Activated CD4-positive, alpha-beta T cell treated with anti-CD3 and anti-CD28 coated beads, Interleukin-2, amount 50 U/mL, for 4 hours (primary cell): ENCODE measurements around the gene CHMP4A.
A peak's percentile ranks its signal among the peaks of the same experiment; 100 is the strongest.

ENCODE experiments used
- DNase-seq, 2 experiments: peaks; one replicate each; pipeline ENCODE4 v3.0.0-alpha.2; 2020

The CHMP4A gene

GRCh38 chr14:24194873-24195185 lies 18.5 kb downstream of the CHMP4A start:
- no peak for DNase-seq

GRCh38 chr14:24194186-24194872 lies 19.0 kb downstream of the CHMP4A start:
- DNase-seq, result no peak

- no peak for DNase-seq
Observed at GRCh38 chr14:24192933-24193332, 20.4 kb downstream of the CHMP4A start.

- no peak for DNase-seq
Observed at GRCh38 chr14:24190416-24190815, 22.9 kb downstream of the CHMP4A start.

- no peak for DNase-seq
Observed at GRCh38 chr14:24189460-24189859, 23.8 kb downstream of the CHMP4A start.

GRCh38 chr14:24189059-24189375 lies 24.3 kb downstream of the CHMP4A start:
- no peak for DNase-seq

GRCh38 chr14:24188251-24189058 lies 24.8 kb downstream of the CHMP4A start, which contains the start of gene IPO4:
Gene IPO4, minus strand, starts transcription at chr14:24188816. Its CDS starts 29 bp downstream, at chr14:24188787.
- peak; percentile 94 to 95 for DNase-seq

- no peak for DNase-seq
Observed at GRCh38 chr14:24187539-24187915, 25.8 kb downstream of the CHMP4A start.

GRCh38 chr14:24186831-24187538 lies 26.3 kb downstream of the CHMP4A start:
- DNase-seq, result no peak

GRCh38 chr14:24185741-24186140 lies 27.5 kb downstream of the CHMP4A start:
- DNase-seq, result no peak

GRCh38 chr14:24185026-24185425 lies 28.3 kb downstream of the CHMP4A start:
- DNase-seq, result no peak

GRCh38 chr14:24184104-24184970 lies 29.0 kb downstream of the CHMP4A start:
- no peak for DNase-seq

GRCh38 chr14:24183014-24183481 lies 30.2 kb downstream of the CHMP4A start:
- DNase-seq, result no peak

- no peak for DNase-seq
Observed at GRCh38 chr14:24182110-24182882, 31.0 kb downstream of the CHMP4A start.

- DNase-seq, result no peak
Observed at GRCh38 chr14:24181371-24182077, 31.8 kb downstream of the CHMP4A start.

- no peak for DNase-seq
Observed at GRCh38 chr14:24179961-24180796, 33.1 kb downstream of the CHMP4A start.

- DNase-seq, result no peak
Observed at GRCh38 chr14:24179294-24179960, 33.9 kb downstream of the CHMP4A start.

- DNase-seq, result no peak
Observed at GRCh38 chr14:24178399-24179178, 34.7 kb downstream of the CHMP4A start.

- no peak for DNase-seq
Observed at GRCh38 chr14:24177891-24178290, 35.4 kb downstream of the CHMP4A start.
